ENCODE results near the gene CTSE.

The CTSE gene

DNA sequence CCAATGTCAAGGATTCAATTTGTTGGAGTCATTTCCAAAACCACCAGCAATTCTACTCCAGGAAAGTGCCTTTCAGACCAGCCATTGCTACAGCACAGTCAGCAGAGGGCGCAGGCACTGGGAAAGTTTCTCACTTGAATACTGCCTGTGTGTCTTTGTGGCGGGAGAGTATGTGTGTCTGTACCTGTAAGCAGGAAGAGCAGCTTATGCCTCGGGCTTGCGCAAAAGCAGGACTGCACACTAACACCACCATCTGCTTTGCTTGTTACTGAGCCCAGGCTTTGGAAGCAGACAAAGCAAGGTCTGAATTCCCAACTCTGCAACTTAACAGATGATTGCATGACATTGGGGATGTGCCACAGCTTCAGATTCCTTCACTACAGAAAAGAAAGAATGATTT, 7.0 kb upstream of the CTSE start:
- Mint-ChIP-seq H3K4me1 (peaks cover 10% of the 10 kb centered on the region), H3K36me3 (ENCODE audit: low read depth) (no peaks in the 10 kb centered on the region), H3K27ac (no peak overlapping the region), H3K4me3 (no peak overlapping the region), H3K9me3 (peaks cover 17% of the 10 kb centered on the region), H3K27me3 (ENCODE audit: low read depth, poor library complexity) (peaks cover 38% of the 10 kb centered on the region)
- TF ChIP-seq, protein P1, sequence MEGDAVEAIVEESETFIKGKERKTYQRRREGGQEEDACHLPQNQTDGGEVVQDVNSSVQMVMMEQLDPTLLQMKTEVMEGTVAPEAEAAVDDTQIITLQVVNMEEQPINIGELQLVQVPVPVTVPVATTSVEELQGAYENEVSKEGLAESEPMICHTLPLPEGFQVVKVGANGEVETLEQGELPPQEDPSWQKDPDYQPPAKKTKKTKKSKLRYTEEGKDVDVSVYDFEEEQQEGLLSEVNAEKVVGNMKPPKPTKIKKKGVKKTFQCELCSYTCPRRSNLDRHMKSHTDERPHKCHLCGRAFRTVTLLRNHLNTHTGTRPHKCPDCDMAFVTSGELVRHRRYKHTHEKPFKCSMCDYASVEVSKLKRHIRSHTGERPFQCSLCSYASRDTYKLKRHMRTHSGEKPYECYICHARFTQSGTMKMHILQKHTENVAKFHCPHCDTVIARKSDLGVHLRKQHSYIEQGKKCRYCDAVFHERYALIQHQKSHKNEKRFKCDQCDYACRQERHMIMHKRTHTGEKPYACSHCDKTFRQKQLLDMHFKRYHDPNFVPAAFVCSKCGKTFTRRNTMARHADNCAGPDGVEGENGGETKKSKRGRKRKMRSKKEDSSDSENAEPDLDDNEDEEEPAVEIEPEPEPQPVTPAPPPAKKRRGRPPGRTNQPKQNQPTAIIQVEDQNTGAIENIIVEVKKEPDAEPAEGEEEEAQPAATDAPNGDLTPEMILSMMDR (IDR thresholded peaks at IDR 0.05): peak; percentile 74
- DNase-seq: peak; percentile 70

- peaks cover 18% of the 10 kb centered on the region for H3K9me3 Mint-ChIP-seq
- DNase-seq: no peak
Observed at GRCh38 chr1:206030191-206030590, 6.5 kb upstream of the CTSE start.

GRCh38 chr1:206029484-206029883, 5.8 kb upstream of the CTSE start:
- peaks cover 15% of the 10 kb centered on the region for H3K4me1 Mint-ChIP-seq
- no peak overlapping the region for H3K4me3 Mint-ChIP-seq
- H3K27me3 Mint-ChIP-seq (ENCODE audit: low read depth, poor library complexity): peaks cover 27% of the 10 kb centered on the region
- H3K27ac Mint-ChIP-seq: no peak overlapping the region
- peaks cover 18% of the 10 kb centered on the region for H3K9me3 Mint-ChIP-seq
- TF ChIP-seq, protein P1 (IDR thresholded peaks at IDR 0.05): no peak
- no peak for DNase-seq
- H3K36me3 Mint-ChIP-seq (ENCODE audit: low read depth): no peaks in the 10 kb centered on the region

More at GRCh38 chr1:206030191-206030590, 6.5 kb upstream of the CTSE start:
- TF ChIP-seq, protein P1 (IDR thresholded peaks at IDR 0.05): no peak
- no peak overlapping the region for H3K27ac Mint-ChIP-seq
- peaks cover 35% of the 10 kb centered on the region for H3K27me3 Mint-ChIP-seq (ENCODE audit: low read depth, poor library complexity)
- H3K36me3 Mint-ChIP-seq (ENCODE audit: low read depth): no peaks in the 10 kb centered on the region
- no peak overlapping the region for H3K4me3 Mint-ChIP-seq
- H3K4me1 Mint-ChIP-seq: peaks cover 12% of the 10 kb centered on the region

- Mint-ChIP-seq H3K4me1 (peaks cover 14% of the 10 kb centered on the region), H3K4me3 (no peak overlapping the region), H3K9me3 (peaks cover 13% of the 10 kb centered on the region), H3K27me3 (ENCODE audit: low read depth, poor library complexity) (peaks cover 24% of the 10 kb centered on the region), H3K27ac (no peak overlapping the region), H3K36me3 (ENCODE audit: low read depth) (no peaks in the 10 kb centered on the region)
- TF ChIP-seq, protein P1 (IDR thresholded peaks at IDR 0.05): no peak
- DNase-seq: no peak
Observed at GRCh38 chr1:206025283-206025820, 1.7 kb upstream of the CTSE start.

DNA sequence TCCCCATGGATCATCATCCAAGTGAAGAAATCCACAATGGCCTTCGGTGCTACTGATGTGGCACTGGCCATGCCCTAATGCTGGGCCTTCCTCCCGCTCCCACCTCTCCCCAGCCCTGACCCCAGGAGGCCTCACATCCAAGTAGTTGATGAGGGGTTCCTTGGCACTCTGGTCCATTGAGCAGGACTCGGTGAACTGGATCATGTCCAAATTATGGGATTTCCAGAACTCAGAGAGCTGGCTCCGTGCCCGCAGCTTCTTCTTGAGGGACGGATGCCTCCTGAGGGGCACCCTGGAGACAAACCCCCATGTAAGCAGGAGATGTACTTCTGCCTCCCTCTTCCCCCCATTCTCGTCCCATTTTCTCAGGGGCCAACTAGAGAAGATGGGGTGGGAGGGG, 929 bp downstream of the CTSE start:
- Mint-ChIP-seq H3K36me3 (ENCODE audit: low read depth) (no peaks in the 10 kb centered on the region), H3K27me3 (ENCODE audit: low read depth, poor library complexity) (peaks cover 15% of the 10 kb centered on the region), H3K27ac (no peak overlapping the region), H3K4me1 (peaks cover 14% of the 10 kb centered on the region), H3K4me3 (no peak overlapping the region), H3K9me3 (peaks cover 15% of the 10 kb centered on the region)
- no peak for DNase-seq
- TF ChIP-seq, protein P1 (IDR thresholded peaks at IDR 0.05): no peak

DNA sequence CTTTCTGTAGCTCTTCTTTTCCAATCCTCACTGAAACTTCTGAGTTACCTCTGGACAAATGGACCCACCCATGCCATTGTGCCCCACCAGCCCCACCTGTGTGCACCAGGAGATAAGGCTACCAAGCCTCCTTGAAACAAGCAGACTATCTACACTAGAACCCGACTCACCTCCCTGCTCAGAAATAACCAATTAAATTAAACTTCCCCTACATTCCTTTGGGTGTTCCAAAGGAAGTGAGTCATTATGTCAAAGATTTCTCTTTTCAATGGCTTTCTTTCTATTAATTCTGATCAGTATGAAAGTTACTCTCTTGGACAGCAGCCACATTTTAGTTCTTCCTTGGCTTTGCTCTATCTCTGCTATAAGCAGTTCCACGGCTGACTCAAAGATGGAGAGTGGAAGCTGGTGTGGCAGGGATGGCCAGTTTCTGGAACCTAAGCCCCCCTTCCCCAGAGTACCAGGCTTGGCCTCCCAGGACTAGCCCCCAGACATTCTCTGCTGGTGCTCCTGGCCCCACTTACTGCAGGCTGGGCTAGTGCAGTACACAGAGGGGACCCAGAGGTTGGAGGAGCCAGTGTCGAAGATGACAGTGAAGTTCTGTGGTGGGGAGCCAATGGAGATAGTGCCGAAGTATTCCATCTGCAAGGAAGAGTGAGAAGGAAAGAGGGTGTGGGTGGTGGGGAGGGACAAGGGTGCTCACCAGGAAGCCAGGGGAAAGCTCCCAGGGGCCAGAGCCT, 1.9 kb downstream of the CTSE start:
- TF ChIP-seq, protein P1 (IDR thresholded peaks at IDR 0.05): no peak
- Mint-ChIP-seq H3K27ac (no peak overlapping the region), H3K9me3 (peaks cover 12% of the 10 kb centered on the region), H3K4me1 (peaks cover 14% of the 10 kb centered on the region), H3K4me3 (no peak overlapping the region), H3K36me3 (ENCODE audit: low read depth) (no peaks in the 10 kb centered on the region), H3K27me3 (ENCODE audit: low read depth, poor library complexity) (peaks cover 13% of the 10 kb centered on the region)
- DNase-seq: no peak

Measured in nephron progenitor cell (in vitro differentiated cells).